HG03060 (cell line): ENCODE results near the gene CD14.
A peak's percentile ranks its signal among the peaks of the same experiment; 100 is the strongest.
"Not testable (repeated sequence)": the region's sequence is repeated elsewhere in the genome, so short reads cannot be mapped to it uniquely, and the experiment has no call there.

Source experiments
- ATAC-seq: cut with Tn5 transposase; IDR thresholded peaks from one replicate; pipeline ENCODE4 v1.9.1; 2021; ENCODE audit warnings: low read depth, moderate number of reproducible peaks; ENCODE audit not compliant: unreplicated experiment

CD14 gene

DNA sequence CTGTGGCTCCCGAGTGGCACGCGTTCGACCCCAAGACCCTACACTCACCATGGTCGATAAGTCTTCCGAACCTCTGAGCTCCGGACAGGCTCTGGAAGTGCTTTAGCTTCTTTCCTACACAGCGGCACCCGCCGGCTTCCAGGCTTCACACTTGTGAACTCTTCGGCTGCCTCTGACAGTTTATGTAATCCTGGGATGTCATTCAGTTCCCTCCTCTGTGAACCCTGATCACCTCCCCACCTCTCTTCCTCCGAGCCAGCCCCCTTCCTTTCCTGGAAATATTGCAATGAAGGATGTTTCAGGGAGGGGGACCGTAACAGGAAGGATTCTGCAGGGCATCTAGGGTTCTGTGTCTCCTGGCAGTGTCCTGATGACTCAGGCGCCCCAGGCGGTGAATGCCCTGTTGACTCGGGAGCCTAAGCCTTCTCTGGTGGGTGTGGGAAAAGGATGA, at the start of gene CD14:
Gene CD14, minus strand, starts transcription at position 155 of the 451 bp plus-strand sequence. Its CDS starts 104 bp downstream, at position 51.
- no peak for ATAC-seq

DNA sequence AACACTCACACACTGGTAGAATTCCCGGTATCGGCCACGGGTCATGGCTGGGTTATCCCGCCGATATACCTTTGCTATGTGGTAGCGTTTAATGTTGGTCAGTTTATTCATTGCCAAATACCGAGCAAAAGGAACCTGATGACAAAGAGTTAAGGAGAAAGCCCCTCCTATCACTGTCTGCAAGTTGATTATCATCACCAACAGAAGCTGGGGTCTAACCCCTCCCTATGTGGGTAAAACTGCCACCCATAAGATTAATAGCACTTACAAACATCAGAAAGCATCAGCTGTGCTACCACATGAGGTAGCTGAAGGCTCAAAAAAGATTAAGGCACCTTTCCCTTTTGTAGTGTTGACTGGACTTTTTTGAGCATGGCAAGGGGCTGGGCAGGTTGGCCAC, 46.0 kb upstream of the CD14 start:
- ATAC-seq, result no peak

DNA sequence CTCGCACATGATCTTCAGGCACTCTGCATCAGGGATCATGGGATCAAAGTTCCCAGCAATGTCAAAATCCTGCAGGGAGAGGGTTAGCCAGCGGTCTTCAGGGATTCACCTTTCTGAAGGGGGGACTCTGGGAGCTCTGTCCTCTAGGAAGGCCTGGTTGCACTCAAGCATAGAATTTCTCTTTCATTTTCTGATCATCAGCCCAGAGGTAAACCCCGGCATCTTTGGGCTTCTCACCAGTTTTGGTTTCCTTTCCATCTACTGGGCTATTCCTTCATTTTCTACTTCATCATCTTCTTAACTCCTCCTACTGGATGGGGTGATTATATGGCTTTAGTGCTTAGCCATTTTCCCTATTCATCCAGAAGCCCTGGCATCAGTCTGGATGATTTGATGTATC, 45.0 kb upstream of the CD14 start:
- no peak for ATAC-seq

DNA sequence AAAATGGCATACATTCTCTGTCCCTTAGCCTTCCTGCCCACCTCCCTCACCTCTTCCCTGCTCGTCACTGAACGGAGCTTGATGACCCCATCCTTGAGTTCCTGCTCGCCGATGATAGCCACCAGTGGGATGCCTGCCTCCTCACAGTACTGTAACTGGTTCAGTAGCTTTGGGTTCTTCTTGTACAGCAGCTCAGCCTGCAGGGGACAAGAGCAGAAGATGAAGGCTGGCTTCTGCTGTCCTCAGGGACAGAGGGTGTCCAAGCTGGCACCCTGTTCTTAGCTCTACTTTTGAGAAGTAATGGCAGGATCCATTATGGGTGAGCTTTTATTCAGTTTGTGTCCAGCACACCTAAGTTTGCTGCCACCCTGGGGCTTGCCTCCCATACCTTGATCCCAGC, 41.7 kb upstream of the CD14 start:
- no peak for ATAC-seq

DNA sequence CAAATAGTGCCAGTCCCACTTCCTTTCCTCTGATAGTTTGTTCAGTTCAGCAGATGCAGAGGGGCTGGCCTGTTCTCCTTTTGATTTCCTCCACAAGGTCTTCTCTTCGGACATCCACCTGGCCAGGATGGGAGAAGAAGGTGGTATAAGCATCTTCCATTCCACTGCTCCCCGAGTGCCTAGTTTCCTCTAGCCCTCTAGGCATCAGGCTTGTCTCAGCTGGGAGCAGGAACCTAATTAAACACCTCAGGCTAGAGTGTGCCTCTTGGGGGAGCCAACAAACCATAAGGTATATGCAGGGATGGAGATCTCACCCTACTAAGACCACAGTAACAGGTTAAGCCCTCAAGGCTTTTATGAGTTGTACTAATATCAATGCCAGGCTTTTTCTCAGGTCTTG, 41.2 kb upstream of the CD14 start:
- ATAC-seq, result no peak

DNA sequence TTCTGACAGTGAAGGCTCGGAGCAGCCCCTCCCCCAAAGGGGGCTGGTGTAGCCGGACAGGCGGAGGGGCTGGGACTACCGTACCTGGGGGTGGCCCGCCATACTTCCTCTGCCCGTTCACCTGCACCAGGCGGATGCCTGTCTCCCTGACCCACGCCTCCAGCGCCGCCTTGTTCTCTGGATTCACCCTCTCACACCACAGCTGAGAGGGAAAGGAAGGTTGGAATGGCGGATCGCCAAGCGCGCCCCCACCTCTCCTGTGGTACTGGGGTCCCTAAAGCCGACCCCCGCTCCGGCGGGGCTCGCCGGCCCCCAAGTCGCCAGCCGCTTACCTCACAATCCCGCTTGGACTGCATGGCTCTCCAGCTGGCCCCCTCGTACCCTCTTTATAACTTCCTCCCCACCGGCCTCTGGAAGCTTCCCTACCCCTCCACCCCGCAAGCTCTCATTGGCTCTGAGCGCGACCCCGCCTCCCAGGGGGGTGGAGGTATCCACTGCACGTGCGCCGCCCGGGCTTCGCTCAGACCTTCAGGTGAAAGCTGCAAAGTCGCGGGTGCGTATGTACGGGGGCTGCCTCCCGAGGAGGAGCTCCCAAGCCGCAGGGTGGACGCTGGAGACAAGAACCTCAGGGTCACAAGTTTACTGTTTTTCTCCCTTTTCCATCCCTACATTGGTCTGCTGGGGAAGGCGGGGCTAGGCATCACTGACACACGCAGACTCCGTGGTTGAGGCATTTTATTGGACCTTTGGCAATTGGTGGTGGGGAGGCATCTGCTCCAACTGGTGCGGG, 40.4 kb upstream of the CD14 start, which contains the start of gene DND1:
Gene DND1, minus strand, starts transcription at position 390 of the 790 bp plus-strand sequence. Its CDS starts 34 bp downstream, at position 356.
- ATAC-seq, result no peak

DNA sequence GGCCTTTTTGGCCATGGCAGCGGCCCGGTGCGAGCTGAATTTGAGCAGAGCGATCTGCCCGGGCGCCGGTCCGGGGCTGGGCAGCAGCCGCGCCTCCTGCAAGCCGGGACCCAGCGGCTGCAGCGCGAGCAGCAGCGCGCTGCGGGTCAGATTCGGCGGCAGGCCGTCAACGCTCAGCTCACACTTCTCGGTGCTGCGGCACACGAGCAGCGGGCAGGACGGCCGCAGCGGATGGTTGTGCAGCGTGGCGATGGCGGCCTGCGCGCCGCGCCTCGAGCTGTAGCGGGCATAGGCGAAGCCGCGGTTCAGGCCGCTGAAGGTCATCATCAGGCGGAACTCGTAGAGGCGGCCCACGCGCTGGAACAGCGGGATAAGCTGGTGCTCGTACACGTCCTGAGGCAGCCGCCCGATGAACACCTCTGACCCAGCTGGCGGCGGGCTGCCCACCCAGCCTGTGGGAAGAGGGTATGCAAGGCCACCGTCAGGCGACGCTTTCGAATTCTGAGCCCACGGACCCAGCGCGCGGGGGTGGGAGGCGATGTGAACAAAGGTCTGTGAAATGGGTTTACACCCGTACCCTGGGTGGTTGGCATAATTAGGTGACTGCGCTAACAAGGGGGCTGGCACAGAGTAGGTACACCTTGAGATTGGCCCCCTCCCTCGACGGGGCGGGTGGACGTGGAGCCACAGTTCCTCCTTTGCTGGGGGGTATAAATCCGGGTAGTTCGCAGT, 39.6 kb upstream of the CD14 start:
- no peak for ATAC-seq

DNA sequence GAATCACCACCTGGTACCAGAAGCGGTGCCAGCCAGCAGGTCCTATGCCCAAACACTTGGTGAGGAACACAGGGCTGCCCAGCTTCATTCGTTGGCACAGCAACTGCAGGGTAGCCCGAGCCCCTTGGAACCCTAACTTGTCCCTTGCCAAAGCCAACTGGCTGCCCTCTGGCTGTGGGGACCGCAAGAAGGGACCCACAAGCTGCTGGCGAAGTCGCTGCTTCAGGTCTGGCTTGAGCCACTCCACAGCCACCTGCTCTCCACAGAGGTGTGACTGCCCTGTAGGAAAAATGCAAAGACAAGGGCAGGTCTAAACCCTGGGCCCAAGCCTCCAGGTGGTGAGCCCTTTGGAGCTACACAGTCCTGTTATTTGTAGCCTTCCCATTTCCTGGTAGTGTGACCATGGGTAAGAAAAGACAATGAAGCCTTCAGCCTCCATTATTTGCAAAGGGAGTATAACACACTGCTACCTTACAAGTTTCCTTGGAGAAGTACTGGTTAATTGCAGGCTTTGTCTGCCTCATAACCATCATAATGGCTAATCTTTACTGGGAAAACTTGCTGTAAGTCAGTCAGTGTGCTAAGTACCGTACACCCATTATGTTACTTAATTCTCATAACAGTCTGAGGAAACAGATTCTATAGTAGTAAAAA, 38.6 kb upstream of the CD14 start:
- no peak for ATAC-seq

DNA sequence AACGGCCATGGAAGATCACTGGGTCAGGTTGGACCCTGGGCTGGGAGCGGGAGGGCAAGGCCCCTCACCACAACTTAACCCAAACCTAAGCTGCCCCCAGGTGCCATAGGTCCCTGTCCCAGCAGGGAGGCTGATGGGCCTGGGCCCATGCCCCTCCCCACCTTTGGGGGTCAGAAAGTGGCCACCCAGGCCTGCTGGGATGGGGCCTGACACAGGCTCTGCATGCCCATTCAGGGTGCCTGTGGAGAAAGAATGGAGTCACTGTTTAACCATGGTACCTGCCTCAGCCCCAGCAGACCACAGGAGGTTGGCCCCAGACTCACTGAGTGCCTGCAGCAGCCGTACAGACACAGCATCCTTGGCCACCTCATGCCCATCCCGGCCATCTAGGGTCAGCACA, 38.1 kb upstream of the CD14 start:
- ATAC-seq, result not testable (repeated sequence)

DNA sequence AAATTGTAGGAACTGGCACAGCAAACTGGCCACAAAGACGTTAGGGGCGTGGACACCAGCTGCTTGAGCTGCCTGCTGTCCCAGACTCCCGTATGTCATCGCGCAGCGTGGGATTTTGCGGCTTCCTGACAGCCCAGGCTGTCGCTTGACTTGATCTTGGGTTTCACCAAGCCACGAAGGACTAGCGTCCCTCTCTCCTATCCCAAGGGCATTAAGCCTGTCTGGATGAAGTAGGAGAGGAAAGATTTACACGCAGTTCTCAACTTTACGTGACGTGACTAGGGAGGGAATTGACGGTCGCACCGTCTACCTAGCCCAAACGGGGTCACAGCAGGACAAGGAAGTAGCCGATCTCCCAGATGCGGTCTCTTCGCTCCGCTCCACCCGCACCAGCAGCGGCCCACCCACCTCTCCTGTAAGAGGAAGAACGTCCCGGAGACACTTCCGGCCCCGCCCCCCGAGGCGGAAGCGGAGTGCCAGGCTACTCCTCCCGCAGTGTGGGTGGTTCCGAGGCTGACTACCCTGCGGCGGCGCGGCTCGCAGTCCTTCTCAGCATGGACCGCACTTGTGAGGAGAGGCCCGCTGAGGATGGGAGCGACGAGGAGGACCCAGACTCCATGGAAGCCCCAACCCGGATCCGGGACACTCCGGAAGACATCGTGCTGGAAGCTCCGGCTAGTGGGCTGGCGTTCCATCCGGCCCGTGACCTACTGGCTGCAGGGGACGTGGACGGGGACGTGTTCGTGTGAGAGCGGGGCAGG, 31.6 kb upstream of the CD14 start, which contains the start of gene WDR55:
Gene WDR55, plus strand, starts transcription at position 546 of the 761 bp plus-strand sequence. Its CDS starts 9 bp downstream, at position 555.
- peak; percentile 94 for ATAC-seq

DNA sequence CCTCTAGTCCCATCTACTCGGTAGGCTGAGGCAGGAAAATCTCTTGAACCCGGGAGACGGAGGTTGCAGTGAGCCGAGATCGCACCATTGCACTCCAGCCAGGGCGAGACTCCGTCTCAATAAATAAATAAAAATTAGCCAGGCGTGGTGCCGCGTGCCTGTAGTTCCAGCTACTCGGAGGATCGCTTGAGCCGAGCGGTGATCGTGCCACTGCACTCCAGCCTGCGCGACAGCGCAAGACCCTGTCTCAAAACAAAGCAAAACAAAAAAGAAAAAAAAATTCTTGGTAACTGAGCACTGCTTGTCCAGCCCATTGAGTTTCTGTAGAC, 31.0 kb upstream of the CD14 start:
- ATAC-seq, result no peak

DNA sequence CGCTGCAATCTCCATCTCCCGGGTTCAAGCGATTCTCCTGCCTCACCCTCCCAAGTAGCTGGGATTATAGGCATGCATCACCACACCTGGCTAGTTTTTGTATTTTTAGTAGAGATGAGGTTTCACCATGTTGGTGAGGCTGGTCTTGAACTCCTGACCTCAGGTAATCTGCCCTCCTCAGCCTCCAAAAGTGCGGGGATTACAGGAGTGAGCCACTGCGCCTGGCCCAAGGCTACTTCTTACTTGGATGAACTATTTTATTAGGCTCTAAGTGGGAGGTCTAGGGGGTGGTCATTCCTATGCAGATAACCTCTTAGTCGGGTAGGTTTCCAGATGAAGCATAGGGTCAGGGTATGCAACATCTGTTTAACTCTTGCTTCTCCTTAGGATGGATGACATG, 27.4 kb upstream of the CD14 start:
- not testable (repeated sequence) for ATAC-seq

DNA sequence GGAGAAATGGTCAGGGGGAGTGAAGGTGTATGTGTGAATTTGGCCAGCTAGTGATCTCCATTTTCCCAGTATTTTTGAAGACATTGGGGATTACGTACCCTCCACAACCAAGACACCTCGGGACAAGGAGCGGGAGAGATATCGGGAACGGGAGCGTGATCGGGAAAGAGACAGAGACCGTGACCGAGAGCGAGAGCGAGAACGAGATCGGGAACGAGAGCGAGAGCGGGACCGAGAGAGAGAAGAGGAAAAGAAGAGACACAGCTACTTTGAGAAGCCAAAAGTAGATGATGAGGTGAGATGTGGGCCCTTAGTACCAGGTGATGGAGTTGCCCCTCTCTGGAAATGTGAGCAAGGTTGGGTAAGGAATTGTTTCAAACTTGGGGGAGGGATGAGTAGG, 25.9 kb upstream of the CD14 start:
- no peak for ATAC-seq

DNA sequence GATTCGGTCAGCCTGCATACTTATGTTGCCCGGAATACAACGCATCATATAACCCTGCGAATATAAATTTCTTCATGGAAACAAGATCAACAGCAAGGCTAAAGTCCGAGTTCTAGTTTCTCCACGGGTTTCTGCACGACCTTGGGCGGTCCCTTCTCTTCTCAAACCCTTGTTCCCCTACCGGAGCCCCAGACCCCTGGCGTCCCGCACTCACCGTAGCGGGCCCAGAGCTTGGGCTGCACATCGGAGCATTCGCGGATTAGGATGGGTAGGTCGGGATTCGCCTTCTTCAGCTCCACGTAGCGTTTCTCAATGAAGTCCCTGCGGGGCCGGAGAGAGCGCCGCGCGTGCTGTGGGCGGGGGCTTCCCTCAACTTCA, 14.1 kb upstream of the CD14 start:
- peak; percentile 3 for ATAC-seq

DNA sequence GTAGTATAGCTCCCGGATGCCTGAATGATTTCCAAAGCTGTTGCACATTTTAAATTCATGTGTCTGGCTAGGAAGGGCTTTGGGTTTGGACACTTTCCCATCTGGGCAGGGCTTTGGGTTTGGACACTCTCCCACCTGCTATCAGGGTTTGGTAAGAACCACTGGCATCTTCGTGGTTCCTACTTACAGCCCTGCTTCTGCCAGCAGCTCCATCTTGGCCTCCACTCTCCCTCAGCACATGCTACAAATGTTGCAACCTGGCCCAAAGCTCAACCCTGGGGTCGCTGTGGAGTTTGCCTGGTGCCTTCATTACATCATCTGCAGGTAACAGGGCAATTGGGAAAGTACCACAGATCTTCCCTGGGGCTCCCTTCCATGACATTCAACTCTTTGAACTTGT, 9.7 kb upstream of the CD14 start:
- ATAC-seq, result no peak

DNA sequence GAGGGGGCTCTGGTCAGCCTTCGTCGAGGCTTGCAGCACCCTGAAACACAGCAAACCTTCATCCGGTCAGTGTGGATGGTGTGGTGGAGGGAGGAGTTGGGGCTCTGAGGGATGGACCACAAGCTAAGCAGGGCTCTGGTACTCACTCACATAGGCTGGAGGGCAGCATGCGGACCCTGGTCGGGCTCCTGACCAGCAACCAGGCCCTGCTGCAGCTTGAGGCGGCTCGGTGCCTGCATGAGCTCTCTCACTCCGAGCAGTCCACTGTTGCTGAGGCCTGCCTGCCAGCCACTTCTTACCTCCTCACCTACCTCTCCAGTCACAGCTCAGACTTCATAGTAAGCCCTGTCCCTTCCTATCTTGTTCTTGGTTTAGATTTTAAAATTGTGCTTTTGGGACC, 8.7 kb upstream of the CD14 start:
- no peak for ATAC-seq

DNA sequence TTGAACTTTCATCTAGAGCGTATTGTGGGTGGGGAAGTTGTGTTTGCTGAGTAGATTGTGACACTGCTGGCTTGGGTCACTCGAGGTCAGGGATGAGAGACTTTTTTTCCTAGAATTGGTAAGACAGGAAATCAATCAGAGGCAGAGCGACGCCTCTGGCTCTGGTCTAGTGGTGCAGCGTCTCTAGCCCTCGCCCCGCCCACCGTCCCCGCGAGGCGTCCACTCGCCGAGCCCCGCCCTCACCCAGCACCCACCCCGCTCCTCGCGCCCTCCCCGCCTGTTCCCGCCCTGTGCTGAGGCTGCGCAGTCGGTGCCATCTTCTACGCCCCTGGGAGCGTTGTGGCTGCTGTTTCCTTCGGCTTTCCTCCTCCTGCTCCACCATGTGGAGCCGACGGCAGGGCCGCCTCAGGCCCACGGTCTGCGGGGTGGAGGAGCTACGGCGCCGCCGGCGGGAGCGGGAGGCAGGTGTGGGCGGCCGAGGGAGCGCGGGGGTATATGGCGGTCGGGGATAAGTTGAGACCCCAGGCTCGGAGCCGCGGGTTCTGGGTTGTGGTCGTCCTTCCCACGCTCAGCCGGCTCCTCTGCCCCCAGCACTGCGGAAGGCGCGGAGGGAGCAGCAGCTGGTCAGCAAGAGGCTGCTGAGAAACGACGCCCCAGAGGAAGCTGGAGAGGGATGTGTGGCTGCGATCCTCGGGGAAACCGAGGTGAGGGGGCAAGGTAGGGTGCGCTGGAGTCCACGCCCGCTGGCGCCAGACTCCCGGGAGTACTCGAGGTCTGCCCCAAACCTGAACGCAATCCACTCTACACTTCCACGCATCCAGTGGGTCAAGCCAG, 6.4 kb upstream of the CD14 start, which contains the start of gene TMCO6:
Gene TMCO6, plus strand, starts transcription at position 304 of the 834 bp plus-strand sequence. Its CDS starts 77 bp downstream, at position 381.
- peak; percentile 81 for ATAC-seq

DNA sequence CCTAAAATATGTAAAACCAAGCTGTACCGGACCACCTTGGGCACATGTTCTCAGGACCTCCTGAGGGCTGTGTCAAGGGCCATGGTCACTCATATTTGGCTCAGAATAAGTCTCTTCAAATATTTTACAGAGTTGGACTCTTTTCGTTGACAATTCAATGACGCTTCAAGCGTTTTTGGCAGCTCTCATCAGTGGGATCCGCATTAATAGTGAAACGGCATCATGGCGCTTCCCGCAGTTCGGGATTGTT, 5.8 kb upstream of the CD14 start:
- ATAC-seq, result not testable (repeated sequence)

DNA sequence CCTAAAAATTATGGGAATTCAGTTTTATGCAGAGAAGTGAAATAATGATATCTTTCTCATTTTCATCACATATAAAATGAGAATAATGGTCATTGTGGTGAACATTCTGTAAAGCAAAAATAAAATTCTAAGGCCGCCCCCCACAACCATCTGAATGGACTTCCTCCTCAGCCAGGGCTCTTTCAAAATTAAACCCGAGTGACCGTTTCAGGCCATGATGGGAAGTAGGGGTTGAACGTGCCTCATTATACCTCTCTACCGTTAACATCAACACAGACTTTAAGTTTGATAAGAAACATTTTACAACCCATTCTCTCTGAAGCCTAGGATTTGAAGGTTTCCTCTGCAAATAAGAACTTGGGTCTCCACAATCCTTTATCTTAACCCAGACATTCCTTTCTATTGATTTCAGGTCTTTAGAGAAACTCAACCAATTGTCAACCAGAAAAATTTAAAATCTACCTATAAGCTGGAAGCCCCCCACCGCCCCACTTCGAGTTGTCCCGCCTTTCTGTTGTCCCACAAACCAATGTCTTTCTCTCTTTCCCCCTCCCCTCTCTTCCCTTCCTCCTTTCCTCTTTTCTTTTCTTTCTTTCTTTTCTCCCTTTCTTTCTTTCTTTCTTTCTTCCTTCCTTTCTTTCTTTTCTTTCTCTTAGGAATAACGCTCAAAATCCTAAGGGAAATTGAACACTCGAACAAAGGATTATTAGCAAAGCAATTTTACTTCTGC, 4.6 kb upstream of the CD14 start:
- ATAC-seq, result no peak
